GM19372 (cell line): ENCODE data around the gene CNTNAP3B.
"Not testable (repeated sequence)": the region's sequence is repeated elsewhere in the genome, so short reads cannot be mapped to it uniquely, and the experiment has no call there.

ENCODE experiments used
- ATAC-seq: cut with Tn5 transposase; IDR thresholded peaks from one replicate; pipeline ENCODE4 v1.9.1; 2021; ENCODE audit warnings: mild to moderate bottlenecking, low read depth, moderate library complexity; ENCODE audit not compliant: unreplicated experiment

Gene CNTNAP3B

DNA sequence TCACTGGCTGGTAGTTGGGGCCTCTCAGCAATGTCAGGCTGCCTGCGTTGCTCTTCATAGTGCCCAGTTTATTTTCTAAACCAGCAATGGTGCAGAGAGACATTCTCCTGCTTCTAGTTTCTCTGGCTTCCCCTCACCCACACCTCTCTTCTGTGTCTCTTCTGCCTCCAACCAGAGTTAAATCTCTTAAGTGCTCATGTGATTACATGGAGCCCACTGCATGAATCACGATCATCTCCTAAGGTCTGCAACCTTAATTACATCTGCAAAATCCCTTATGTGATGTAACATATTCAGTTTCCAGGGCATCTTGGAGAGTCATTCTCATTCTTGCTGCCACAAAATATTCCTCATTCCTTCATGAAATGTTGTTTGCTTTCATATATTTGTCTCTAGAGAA lies 149.0 kb downstream of the CNTNAP3B start:
- ATAC-seq = not testable (repeated sequence)

GRCh38 chr9:41977965-41978600 lies 151.1 kb downstream of the CNTNAP3B start:
- ATAC-seq = not testable (repeated sequence)

DNA sequence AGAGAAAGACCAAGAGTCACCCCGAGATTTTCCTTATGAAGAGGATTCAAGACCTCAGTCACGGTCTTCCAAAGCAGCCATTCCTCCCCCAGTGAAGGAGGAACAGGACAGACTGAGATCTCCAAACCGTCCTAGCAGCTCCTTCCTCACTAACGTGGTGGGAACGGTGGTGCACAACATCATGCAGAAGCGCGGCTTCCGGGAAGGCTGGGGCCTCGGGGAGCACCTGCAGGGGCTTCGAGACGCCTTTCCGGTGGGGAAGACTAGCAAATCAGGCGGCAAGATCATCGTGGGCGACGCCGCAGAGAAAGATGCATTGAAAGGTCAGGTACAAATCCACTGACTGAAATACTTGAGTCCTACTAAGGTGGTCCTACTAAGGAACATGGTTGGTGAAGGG lies 154.3 kb downstream of the CNTNAP3B start:
- not testable (repeated sequence) for ATAC-seq

GRCh38 chr9:41953007-41953406 lies 176.2 kb downstream of the CNTNAP3B start:
- ATAC-seq = not testable (repeated sequence)

DNA sequence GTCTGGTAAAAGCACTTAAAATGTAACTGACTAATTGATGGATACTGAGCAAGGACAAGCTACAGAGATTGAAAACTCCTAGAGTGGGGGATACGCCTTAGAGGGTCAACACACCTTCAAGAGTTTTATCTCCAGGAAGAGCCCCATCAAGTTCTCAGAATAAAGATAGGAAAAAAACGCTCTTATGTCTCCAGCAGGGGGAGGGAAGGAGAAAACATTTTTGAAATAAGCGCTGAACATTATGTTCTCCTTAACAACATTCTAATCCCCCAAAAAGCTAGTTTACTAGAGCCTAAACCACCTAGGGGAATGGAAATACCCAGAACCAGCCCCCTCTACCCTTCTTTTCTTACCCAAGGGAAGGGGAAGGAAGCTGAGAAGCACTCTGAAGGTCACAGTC lies 187.5 kb downstream of the CNTNAP3B start:
- not testable (repeated sequence) for ATAC-seq

DNA sequence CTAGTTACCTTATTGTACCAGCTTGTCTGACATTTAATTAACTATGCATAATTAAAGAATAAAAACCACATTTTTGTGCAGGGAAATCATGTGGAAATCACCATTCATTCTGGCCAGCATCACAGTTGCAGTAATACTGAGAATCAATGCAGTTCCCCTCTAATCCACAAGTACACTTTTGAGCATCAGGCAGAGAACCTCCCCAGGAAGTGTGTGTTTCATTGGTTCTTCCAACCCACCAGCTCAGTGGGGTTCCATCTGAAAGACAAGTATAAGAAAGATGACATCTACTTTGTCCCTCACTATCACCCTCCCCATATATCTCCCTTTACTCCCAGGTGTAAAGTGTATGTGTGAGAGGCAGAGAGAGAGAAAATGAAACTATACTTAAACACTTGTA lies 191.1 kb downstream of the CNTNAP3B start:
- ATAC-seq = not testable (repeated sequence)

GRCh38 chr9:41935727-41936126 lies 193.5 kb downstream of the CNTNAP3B start:
- not testable (repeated sequence) for ATAC-seq

DNA sequence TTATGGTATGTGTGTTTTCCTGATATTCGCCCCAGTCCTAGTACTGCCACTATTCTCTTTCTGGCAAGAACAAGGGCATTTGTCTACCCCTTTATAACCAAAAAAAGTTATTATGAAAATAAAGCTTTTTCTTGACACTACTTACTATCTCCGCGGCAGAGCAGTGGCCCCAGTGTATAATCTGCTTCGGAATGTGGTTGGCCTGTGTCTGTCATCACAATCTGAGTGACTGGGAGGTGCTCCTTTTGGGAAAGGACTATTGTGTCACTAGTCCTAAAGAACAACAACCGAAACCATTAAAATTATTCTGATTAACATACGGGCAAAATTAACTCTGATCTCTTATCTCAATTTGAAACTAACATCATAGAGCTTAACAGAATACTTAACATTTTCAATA lies 200.1 kb downstream of the CNTNAP3B start:
- ATAC-seq = not testable (repeated sequence)

DNA sequence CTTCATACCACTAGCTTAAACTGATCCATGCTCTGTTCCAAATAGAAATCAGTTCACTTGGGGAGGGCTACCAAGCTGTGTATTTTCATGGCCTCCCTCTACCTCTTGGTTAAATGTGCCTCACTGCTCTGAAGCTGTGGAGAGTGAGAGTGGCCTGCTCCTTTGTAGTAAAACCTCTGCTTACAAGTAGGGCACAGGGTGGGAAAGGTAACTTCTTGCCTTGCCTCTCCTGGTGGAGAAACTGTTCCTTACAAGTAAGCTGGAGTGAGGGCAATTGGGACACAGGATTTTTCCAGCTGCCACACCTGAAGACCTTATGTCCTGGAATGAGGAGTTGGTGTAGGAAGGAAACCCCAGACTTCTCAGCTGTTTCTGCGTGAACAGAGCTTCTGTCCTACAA lies 211.9 kb downstream of the CNTNAP3B start:
- ATAC-seq = not testable (repeated sequence)

DNA sequence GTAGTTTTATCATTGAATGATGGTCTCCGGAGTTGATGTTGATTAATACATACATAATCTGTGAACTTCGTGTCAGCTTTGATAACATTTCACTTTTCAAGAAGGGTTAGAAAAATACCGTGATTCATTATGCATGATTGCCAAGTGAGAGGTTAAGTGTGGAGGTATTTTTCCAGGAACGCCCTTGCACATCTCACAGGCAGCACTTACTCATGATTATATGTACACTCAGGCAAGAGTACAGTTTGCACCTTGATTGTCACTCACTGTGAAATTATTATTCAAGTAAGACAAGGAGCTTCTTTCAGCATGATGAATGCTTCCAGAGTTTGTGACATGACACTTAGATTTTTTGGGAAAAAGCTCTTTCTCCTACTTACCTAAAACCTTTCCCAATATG lies 223.7 kb downstream of the CNTNAP3B start:
- ATAC-seq = not testable (repeated sequence)

- ATAC-seq = not testable (repeated sequence)
Observed at GRCh38 chr9:41902762-41903161, 226.5 kb downstream of the CNTNAP3B start.

- ATAC-seq = not testable (repeated sequence)
Observed at GRCh38 chr9:41898720-41899343, 230.4 kb downstream of the CNTNAP3B start.

GRCh38 chr9:41874557-41874956 lies 254.7 kb downstream of the CNTNAP3B start:
- not testable (repeated sequence) for ATAC-seq

- not testable (repeated sequence) for ATAC-seq
Observed at GRCh38 chr9:41855422-41855821, 273.8 kb downstream of the CNTNAP3B start.

GRCh38 chr9:41851848-41852740 lies 277.1 kb downstream of the CNTNAP3B start:
- ATAC-seq = not testable (repeated sequence)

DNA sequence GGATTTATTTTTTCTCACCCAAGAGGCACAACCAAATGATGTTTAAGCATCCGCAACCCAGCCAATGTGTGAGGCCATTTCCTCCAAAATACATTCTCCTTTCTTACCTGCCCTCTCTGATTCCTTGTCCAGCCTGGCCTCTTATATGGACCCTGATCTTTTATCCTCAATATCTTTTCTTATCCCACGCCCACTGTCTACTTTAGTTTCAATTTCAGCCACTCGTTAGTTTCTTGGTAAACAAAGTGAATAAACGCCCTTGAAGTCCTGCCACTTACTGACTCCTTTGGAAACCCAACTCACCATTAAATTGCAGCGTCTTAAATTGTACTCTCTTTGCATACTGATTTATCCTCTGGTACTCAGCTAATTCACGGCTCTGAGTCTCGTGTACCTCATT lies 281.4 kb downstream of the CNTNAP3B start:
- ATAC-seq = not testable (repeated sequence)
